HG02885 (cell line): ENCODE results near the gene DPM1.

Experiments used
- ATAC-seq: cut with Tn5 transposase; IDR thresholded peaks from one replicate; pipeline ENCODE4 v1.9.1; 2021; ENCODE audit warnings: mild to moderate bottlenecking; ENCODE audit not compliant: unreplicated experiment, poor library complexity

The DPM1 gene

DNA sequence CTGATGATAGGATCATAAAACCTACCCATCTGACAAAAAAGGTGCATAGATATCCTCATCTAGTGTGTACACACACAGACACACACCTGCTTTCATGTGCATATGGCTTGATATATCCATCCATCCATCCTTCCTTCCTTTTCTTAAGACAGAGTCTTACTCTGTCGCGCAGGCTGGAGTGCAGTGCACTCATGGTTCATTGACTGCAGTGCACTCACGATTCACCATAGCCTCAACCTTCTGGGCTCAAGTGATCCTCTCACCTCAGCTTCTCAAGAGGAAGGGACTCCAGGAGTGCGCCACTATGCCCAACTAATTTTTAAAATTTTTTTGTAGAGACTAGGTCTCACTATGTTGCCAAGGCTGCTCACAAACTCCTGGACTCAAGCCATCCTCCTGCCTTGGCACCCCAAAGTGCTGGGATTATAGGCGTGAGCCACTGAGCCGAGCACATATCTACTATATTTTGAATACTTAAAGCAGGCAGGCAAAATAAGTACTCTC, 54.2 kb downstream of the DPM1 start:
- ATAC-seq, result no peak

DNA sequence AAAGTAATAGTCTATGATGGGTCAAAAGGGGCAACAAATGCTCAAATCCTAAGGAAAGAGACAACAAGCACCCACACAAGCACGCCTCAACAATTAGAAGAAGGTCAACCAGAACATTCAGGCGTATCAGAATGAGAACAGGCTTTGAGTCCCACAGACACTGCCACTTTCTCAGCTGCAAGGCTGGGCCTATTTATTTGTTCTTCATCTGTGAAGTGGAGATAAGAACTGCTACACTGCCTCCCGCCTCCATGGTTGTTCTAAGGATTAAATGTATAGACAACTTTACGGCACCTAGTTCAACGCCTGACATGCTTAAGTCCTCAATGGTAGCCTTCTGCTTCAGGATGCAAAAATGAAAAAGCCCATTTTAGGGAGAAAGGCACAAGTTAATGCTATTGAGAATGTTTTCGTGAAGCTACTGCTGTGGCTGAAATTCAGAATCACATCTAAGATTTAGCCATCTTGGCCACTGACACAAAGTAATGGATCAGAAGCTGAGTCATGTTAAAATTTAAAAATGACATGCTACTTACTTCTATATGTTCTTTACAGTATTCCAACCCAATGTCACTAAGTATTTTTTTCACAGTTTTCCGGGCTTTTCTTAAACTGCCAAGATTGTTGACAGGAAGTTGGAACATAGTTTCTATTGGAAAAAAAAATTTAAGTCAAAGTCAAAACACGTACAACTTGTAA, 54.8 kb downstream of the DPM1 start:
- ATAC-seq, result no peak

DNA sequence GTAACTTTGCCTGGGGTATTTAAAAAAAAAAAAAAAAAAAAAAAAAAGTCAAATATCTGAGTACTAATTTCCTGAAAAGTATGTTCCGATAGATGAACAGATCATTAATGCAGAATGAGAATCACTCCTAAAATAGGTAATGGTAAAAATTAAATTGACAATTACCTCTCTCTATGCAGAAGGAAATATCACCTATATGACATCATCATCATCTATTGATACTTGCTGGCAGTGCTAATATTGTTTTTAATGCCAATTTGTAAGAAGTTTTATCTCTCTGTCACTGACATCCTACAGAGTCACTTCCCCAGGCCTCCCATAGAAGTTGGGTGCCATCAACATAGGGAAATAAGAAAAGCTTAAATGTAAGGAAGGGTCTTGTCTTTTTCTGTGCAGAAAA, 57.0 kb downstream of the DPM1 start:
- no peak for ATAC-seq

DNA sequence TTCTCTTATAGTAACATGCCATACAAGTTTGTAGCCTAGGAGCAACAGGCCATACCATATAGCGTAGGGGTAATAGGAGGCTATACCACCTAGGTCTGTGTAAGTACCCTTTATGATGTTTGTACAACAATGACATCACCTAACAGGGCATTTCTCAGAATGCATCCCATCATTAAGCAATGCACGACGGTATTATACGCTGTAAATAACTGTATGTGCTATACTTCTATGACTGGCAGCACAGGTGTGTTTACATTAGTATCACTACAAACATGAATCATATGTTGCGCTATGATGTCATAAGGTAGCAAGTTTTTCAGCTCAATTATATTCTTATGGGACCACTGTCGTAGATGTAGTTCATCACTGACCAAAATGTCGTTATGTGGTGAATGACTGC, 58.1 kb downstream of the DPM1 start:
- no peak for ATAC-seq

DNA sequence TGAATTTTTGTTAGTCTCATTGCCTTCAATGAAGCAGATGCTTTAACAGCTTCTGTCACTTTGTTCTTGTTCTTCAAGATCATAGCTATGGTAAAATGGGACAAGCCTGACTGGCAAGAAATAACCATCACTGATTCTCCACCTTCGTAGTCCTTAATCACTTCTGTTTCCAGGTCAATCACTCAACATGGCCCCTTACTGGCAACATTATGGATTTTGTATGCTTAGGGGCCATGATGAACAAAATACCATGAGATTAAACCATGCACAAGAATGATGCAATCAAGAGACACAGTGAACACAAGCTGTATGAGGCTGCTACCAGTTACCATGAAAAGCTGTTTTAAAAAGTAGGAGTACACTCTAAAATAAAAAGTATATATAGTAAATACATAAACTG, 59.9 kb downstream of the DPM1 start:
- no peak for ATAC-seq

DNA sequence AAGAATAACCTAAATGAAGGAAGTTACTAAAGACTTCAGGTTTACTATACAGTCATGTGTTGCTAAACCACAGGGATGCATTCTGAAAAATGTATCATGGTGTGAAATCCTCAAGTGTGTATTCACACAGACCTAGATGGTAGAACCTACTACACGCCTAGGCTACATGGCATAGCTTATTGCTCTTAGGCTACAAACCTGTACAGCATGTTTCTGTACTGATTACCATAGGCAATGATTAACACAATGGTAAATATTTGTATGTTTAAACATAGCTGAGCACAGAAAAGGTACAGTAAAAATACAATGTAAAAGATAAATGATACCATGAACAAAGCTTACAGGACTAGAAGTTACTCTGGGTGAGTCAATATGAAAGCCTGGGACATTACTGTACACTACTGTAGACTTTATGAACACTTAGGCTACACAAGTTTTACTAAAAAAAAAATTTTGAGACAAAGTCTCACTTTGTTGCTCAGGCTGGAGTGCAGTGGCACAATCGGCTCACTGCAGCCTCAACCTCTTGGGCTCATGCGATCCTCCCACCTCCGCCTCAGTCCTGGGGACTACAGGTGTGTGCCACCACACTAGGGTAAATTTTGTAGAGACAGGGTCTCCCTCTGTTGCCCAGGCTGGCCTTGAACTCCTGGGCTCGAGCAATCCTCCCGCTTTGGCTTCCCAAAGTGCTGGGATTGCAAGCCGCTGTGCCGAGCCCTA, 63.1 kb downstream of the DPM1 start:
- ATAC-seq, result no peak

DNA sequence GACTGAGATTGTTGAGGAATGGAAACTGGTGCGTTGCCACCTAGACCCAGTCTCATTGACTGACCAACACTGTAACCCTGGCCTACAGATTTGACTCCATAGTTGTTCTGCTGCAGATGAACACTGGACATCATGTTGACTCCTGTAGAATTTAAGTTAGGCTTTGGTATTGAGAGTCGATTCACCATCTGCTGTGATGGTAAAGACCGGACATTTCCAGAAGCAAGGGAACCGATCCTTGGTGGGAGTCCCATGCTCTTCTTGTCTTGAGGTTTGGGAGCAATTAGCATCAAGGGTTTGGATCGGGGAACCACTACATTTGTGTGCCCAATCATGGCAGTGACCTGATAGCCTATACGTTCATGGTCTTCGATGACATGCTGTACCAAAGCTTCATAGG, 64.7 kb downstream of the DPM1 start:
- no peak for ATAC-seq

DNA sequence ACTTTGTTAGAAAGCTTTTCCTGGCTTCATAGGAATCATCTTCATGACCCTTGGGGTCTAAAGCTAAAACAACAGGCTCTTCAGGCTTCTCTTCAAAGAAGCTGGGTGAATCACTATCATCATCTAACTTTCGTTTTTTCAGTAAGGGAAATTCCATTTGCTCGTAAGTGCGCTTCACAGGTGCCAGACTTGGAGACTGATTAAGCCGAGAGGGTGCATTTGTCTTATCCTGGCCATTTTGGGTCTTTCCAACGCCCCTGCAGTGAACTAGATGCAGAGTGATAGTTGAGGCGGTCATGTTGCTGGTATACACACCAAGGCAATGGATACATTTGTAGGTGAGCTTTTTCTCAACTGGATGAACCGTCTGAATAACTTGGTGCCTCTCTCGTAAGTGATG, 65.9 kb downstream of the DPM1 start:
- ATAC-seq, result no peak

DNA sequence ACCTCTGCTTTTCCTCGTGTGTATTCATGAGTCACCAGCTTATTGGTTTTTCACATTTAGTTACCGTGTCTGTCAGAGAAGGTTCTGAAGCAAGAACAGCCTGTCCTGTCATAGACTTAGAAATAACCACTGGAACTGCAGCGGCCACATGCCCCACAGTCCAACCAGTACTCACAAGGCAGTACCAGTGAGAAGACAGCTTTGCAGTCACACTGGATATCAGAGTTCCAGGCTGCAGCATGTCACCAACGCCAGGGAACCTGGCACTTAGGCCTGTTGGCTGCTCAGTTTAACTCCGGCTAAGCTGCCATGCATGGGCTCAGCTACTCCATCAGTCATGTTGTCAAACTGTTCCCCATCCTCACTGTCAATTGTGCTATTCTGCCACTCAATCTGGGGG, 67.2 kb downstream of the DPM1 start:
- no peak for ATAC-seq

DNA sequence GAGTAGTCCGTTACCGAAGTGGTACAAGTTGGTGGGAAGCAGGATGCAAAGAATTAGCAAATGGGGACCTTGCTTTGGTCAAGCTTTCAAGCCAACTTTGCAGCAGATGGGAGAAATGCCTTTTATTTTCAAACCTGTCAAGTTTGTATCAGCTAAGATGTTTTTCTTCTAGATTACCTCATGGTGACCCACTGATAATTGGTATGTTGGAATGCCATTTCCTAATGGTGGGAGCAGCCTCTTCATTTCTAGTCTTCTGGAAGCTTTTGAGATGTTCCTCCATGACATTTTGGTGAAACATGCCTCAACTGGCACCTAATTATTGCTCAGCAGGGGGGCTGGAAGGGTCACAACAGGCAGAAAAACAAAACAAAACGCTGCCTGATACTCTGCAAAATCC, 70.8 kb downstream of the DPM1 start:
- ATAC-seq, result no peak

DNA sequence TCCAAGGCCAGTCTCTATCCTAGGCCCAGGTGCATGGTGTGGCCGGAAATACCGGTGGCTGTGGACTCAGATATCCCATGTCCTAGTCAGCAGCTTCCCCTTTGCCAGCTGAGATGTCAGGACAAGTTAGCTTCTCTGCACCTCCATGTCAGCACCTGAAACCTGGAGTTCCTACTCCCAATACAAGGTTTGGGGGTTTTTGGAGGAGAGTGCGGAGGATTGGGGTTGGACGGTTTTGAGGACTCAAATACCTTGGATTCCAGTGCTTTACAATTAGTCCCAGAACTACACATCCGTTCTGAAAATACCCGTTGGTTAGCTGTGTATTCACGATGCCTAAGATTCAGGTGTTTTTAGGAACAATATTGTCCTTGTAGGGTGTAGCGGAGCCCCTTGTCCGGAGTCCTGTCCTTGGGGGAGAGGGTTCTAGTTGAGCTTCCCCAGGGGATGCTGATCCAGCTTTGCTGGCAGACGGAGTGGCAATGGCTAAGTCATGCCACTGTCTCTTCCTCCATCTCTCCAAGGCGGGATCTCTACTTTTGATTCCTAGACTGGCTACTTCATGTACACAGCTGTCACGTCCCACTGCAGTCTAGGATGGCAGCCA, 72.0 kb downstream of the DPM1 start:
- no peak for ATAC-seq

DNA sequence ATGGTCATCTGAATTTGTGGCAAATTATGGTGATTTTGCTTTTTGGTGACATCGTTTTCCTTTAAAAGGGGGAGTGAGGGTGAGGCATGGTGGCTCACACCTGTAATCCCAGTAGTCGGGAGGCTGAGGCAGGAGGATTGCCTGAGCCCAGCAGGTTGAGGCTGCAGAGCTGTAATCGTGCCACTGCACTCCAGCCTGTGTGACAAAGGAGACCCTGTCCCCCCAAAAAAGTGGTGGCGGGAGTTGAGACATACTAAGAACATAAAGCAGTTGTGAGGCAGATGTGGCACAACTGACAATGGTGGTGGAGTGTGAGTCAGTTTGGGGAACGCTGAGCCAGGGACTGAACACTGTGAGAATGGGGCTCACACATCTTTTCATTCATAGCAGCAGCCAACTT, 72.6 kb downstream of the DPM1 start:
- ATAC-seq, result no peak

DNA sequence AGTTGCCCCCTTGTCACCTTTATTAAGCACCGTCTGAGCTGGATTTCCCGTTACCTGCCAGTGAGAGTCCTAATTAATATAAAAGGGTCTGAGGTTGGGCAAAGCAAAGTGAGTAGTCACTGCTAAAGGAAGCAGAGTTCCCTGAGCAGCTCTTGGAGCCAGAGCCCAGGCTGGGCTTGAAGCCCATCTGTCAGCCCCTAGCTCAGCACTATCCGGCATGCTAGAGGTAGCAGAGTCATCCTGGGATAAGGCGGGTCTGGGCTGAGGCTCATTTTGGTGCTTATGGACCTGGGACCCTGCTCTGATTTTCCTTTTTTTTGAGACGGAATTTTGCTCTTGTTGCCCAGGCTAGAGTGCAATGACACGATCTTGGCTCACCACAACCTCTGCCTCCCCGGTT, 73.3 kb downstream of the DPM1 start:
- no peak for ATAC-seq
